ENCODE data around the gene SYTL1. TPM values are rescaled to one million over a fixed set of nuclear protein-coding genes. Genes with fewer than 3 reads are reported as not detected.
A peak's percentile ranks its signal among the peaks of the same experiment; 100 is the strongest.

The SYTL1 gene
- total and polyA plus RNA-seq, 9 of the 15 experiments (the other 6 are each of a cell fraction or from before 2014, with no cell fraction given): 0.04 to 9.3 (median 1.7) TPM

DNA sequence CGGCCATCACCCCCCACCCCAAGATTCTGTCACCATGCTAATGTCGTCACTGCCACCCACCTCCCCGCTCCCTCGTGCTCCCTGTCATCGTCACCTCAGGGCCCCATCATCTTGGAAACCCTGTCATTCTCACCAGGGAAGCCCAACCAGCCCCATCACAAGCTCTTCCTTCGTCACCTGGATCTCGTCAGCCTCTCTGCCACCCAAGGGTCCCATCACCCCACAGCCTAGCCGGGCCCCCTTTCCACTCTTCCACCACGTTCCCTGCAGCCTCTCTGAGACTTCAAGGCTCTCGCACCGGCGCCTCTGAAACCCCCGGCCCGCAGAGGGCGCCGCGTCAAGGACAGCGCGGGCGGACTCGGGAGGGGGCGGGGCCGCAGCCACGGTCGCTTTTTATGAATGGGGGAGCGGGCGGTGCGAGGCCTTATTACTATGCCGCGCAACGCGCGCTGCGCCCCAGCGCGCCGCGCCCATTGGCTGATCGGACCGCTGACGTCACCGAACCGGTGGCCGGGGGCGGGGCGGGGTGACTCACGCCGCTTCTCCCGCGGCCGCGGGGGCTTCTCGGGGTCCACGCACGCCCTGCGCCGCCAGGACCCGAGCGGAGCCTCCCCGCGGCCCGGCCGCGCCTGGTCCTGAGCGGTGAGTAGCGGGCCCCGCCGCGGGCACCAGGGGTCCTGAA, 50.4 kb downstream of the SYTL1 start, which contains the start of gene GPR3 (continued):
- TF ChIP-seq, protein P1, sequence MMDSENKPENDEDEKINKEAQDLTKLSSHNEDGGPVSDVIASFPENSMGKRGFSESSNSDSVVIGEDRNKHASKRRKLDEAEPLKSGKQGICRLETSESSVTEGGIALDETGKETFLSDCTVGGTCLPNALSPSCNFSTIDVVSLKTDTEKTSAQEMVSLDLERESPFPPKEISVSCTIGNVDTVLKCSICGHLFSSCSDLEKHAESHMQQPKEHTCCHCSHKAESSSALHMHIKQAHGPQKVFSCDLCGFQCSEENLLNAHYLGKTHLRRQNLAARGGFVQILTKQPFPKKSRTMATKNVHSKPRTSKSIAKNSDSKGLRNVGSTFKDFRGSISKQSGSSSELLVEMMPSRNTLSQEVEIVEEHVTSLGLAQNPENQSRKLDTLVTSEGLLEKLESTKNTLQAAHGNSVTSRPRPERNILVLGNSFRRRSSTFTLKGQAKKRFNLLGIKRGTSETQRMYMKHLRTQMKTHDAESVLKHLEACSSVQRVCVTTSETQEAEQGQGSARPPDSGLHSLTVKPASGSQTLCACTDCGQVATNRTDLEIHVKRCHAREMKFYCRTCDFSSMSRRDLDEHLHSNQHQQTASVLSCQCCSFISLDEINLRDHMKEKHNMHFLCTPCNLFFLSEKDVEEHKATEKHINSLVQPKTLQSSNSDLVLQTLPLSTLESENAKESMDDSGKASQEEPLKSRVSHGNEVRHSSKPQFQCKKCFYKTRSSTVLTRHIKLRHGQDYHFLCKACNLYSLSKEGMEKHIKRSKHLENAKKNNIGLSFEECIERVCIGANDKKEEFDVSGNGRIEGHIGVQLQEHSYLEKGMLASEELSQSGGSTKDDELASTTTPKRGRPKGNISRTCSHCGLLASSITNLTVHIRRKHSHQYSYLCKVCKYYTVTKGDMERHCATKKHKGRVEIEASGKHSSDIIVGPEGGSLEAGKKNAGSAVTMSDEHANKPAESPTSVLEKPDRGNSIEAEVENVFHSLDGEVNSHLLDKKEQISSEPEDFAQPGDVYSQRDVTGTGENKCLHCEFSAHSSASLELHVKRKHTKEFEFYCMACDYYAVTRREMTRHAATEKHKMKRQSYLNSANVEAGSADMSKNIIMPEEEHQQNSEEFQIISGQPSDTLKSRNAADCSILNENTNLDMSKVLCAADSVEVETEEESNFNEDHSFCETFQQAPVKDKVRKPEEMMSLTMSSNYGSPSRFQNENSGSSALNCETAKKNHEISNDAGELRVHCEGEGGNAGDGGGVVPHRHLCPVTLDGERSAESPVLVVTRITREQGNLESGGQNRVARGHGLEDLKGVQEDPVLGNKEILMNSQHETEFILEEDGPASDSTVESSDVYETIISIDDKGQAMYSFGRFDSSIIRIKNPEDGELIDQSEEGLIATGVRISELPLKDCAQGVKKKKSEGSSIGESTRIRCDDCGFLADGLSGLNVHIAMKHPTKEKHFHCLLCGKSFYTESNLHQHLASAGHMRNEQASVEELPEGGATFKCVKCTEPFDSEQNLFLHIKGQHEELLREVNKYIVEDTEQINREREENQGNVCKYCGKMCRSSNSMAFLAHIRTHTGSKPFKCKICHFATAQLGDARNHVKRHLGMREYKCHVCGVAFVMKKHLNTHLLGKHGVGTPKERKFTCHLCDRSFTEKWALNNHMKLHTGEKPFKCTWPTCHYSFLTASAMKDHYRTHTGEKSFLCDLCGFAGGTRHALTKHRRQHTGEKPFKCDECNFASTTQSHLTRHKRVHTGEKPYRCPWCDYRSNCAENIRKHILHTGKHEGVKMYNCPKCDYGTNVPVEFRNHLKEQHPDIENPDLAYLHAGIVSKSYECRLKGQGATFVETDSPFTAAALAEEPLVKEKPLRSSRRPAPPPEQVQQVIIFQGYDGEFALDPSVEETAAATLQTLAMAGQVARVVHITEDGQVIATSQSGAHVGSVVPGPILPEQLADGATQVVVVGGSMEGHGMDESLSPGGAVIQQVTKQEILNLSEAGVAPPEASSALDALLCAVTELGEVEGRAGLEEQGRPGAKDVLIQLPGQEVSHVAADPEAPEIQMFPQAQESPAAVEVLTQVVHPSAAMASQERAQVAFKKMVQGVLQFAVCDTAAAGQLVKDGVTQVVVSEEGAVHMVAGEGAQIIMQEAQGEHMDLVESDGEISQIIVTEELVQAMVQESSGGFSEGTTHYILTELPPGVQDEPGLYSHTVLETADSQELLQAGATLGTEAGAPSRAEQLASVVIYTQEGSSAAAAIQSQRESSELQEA (IDR thresholded peaks at IDR 0.05; ENCODE audit: low read depth): no peak
- TF ChIP-seq PHB2 (IDR thresholded peaks at IDR 0.05; ENCODE audit: low read depth) (peak; percentile 51; the same call in 1 of the 2 replicates), GABPA (tag; conservative IDR thresholded peaks at IDR 0.05; ENCODE audit: low read depth) (peak; percentile 36; the same call in 1 of the 2 replicates), NCOA1 (IDR thresholded peaks at IDR 0.05; ENCODE audit: low read depth) (peak; percentile 59; the same call in 1 of the 2 replicates), DMBX1 (CRISPR knock-in tag; IDR thresholded peaks at IDR 0.05; ENCODE audit: borderline replicate concordance) (0 out of 2 replicates have a peak, but pooled peaks have one; percentile 43), CBX3 (IDR thresholded peaks at IDR 0.05; ENCODE audit: borderline replicate concordance in 1 of 2, low read length in 2 of 2) (peak in 1 of 2 experiments; percentile 52; a peak in 1 of 3 replicates), PRMT5 (CRISPR knock-in tag; IDR thresholded peaks at IDR 0.05) (no peak), C11orf30 (IDR thresholded peaks at IDR 0.05; ENCODE audit: low read depth) (peak; percentile 44; the same call in 1 of the 2 replicates), SMAD2 (IDR thresholded peaks at IDR 0.05; ENCODE audit: low read depth, low read length) (no peak), NR2C1 (IDR thresholded peaks at IDR 0.05) (no peak), NR2C1 (tag; IDR thresholded peaks at IDR 0.05) (no peak), NFRKB (IDR thresholded peaks at IDR 0.05; ENCODE audit: low read depth) (peak; percentile 52; the same call in 1 of the 2 replicates), RB1 (IDR thresholded peaks at IDR 0.05; ENCODE audit: low read depth) (peak; percentile 98), ETV1 (tag; conservative IDR thresholded peaks at IDR 0.05; ENCODE audit: low read depth) (no peak)
- TF ChIP-seq, protein P2, sequence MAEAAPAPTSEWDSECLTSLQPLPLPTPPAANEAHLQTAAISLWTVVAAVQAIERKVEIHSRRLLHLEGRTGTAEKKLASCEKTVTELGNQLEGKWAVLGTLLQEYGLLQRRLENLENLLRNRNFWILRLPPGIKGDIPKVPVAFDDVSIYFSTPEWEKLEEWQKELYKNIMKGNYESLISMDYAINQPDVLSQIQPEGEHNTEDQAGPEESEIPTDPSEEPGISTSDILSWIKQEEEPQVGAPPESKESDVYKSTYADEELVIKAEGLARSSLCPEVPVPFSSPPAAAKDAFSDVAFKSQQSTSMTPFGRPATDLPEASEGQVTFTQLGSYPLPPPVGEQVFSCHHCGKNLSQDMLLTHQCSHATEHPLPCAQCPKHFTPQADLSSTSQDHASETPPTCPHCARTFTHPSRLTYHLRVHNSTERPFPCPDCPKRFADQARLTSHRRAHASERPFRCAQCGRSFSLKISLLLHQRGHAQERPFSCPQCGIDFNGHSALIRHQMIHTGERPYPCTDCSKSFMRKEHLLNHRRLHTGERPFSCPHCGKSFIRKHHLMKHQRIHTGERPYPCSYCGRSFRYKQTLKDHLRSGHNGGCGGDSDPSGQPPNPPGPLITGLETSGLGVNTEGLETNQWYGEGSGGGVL (CRISPR knock-in tag; IDR thresholded peaks at IDR 0.05): no peak
- TF ChIP-seq, protein P3, sequence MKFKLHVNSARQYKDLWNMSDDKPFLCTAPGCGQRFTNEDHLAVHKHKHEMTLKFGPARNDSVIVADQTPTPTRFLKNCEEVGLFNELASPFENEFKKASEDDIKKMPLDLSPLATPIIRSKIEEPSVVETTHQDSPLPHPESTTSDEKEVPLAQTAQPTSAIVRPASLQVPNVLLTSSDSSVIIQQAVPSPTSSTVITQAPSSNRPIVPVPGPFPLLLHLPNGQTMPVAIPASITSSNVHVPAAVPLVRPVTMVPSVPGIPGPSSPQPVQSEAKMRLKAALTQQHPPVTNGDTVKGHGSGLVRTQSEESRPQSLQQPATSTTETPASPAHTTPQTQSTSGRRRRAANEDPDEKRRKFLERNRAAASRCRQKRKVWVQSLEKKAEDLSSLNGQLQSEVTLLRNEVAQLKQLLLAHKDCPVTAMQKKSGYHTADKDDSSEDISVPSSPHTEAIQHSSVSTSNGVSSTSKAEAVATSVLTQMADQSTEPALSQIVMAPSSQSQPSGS (CRISPR knock-in tag; IDR thresholded peaks at IDR 0.05): peak; percentile 66; the same call in 1 of the 2 replicates

Data from K562 (cell line).